Measurements from ENCODE around the gene STXBP5.

The STXBP5 gene

GRCh38 chr6:147220345-147220744 lies 16.1 kb downstream of the STXBP5 start:
- no peaks in the 10 kb centered on the region for H3K9me3 ChIP-seq (ENCODE audit: insufficient read depth, low read length)
- no peak for DNase-seq (ENCODE audit: low read depth, low spot score)
- no peaks in the 10 kb centered on the region for H3K4me1 ChIP-seq (ENCODE audit: insufficient read depth, insufficient read length)
- no peak overlapping the region for H3K4me3 ChIP-seq (ENCODE audit: insufficient read length, low read depth)
- TF ChIP-seq YY1 (IDR thresholded peaks at IDR 0.05; ENCODE audit: insufficient read depth, insufficient read length) (no peak), ZNF274 (IDR thresholded peaks at IDR 0.05; ENCODE audit: low read depth, low read length) (no peak), SUZ12 (IDR thresholded peaks at IDR 0.05; ENCODE audit: extremely low read depth, insufficient read depth, insufficient read length) (no peak)
- no peak overlapping the region for H3K9ac ChIP-seq (ENCODE audit: insufficient read length, low read depth)
- H3K36me3 ChIP-seq (ENCODE audit: insufficient read depth, insufficient read length, low read length), result no peaks in the 10 kb centered on the region
- no peaks in the 10 kb centered on the region for H3K27me3 ChIP-seq (ENCODE audit: insufficient read depth, insufficient read length)

- Histone ChIP-seq H3K36me3 (ENCODE audit: insufficient read depth, insufficient read length, low read length) (no peaks in the 10 kb centered on the region), H3K4me3 (ENCODE audit: insufficient read length, low read depth) (no peak overlapping the region), H3K27me3 (ENCODE audit: insufficient read depth, insufficient read length) (no peaks in the 10 kb centered on the region), H3K9me3 (ENCODE audit: insufficient read depth, low read length) (no peaks in the 10 kb centered on the region), H3K9ac (ENCODE audit: insufficient read length, low read depth) (no peak overlapping the region), H3K4me1 (ENCODE audit: insufficient read depth, insufficient read length) (no peaks in the 10 kb centered on the region)
- DNase-seq (ENCODE audit: low read depth, low spot score), result no peak
- no peak for TF ChIP-seq ZNF274 (IDR thresholded peaks at IDR 0.05; ENCODE audit: low read depth, low read length)
- TF ChIP-seq YY1 (IDR thresholded peaks at IDR 0.05; ENCODE audit: insufficient read depth, insufficient read length), result no peak
- TF ChIP-seq SUZ12 (IDR thresholded peaks at IDR 0.05; ENCODE audit: extremely low read depth, insufficient read depth, insufficient read length), result no peak
These were observed 17.5 kb downstream of the STXBP5 start for GRCh38 chr6:147221739-147222138.

GRCh38 chr6:147222160-147222838 lies 18.1 kb downstream of the STXBP5 start:
- H3K27me3 ChIP-seq (ENCODE audit: insufficient read depth, insufficient read length), result no peaks in the 10 kb centered on the region
- no peaks in the 10 kb centered on the region for H3K9me3 ChIP-seq (ENCODE audit: insufficient read depth, low read length)
- no peak overlapping the region for H3K9ac ChIP-seq (ENCODE audit: insufficient read length, low read depth)
- TF ChIP-seq YY1 (IDR thresholded peaks at IDR 0.05; ENCODE audit: insufficient read depth, insufficient read length) (no peak), SUZ12 (IDR thresholded peaks at IDR 0.05; ENCODE audit: extremely low read depth, insufficient read depth, insufficient read length) (no peak), ZNF274 (IDR thresholded peaks at IDR 0.05; ENCODE audit: low read depth, low read length) (no peak)
- no peaks in the 10 kb centered on the region for H3K36me3 ChIP-seq (ENCODE audit: insufficient read depth, insufficient read length, low read length)
- H3K4me3 ChIP-seq (ENCODE audit: insufficient read length, low read depth), result no peak overlapping the region
- H3K4me1 ChIP-seq (ENCODE audit: insufficient read depth, insufficient read length), result no peaks in the 10 kb centered on the region
- no peak for DNase-seq (ENCODE audit: low read depth, low spot score)

DNA sequence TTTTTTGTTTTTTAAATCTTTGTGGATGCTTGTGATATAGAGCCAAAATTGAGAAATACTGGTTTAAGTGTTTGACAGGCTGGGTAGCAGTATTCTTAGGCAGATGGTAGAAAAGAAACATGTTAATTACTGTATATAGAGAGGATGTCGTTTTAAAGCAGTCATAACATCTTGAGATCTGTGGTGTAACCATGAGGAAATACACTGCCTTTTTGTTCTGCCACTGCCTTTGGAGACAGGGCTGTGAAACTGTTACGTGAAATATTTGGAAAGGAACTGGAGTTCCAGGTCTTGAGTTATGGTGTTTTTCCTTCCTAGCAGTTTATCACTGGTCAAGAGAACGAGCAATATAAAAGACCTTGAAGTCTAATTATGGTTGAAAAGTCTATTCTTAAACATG lies 19.5 kb downstream of the STXBP5 start:
- Histone ChIP-seq H3K9me3 (ENCODE audit: insufficient read depth, low read length) (no peaks in the 10 kb centered on the region), H3K36me3 (ENCODE audit: insufficient read depth, insufficient read length, low read length) (no peaks in the 10 kb centered on the region), H3K4me1 (ENCODE audit: insufficient read depth, insufficient read length) (no peaks in the 10 kb centered on the region)

DNA sequence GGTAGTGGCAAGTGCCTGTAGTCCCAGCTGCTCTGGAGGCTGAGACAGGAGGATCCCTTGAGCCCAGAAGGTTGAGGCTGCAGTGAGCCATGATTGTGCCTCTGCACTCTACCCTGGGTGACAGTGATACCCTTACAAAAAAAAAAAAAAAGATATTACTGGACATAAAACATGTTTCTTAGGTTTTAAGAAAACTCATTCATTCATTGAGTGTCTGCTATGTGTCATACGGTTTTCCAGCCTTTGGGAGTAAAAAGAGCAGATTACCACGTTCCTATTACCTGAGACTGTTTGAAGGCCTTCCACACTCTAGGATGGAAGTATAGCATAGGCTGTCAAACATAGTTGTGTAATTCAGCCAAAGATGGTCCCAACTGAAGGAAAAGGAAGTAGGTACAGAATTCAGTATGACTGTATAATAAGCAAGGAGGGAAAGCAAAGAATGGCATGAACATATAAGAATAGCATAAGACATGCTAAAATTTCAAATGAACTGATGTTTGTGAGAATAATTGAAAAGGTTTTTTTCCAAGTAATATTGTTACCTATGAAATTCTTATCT lies 22.0 kb downstream of the STXBP5 start:
- no peak overlapping the region for H3K9ac ChIP-seq (ENCODE audit: insufficient read length, low read depth)
- H3K27me3 ChIP-seq (ENCODE audit: insufficient read depth, insufficient read length), result no peaks in the 10 kb centered on the region
- no peaks in the 10 kb centered on the region for H3K9me3 ChIP-seq (ENCODE audit: insufficient read depth, low read length)
- TF ChIP-seq YY1 (IDR thresholded peaks at IDR 0.05; ENCODE audit: insufficient read depth, insufficient read length), result no peak
- TF ChIP-seq SUZ12 (IDR thresholded peaks at IDR 0.05; ENCODE audit: extremely low read depth, insufficient read depth, insufficient read length), result no peak
- no peak for TF ChIP-seq ZNF274 (IDR thresholded peaks at IDR 0.05; ENCODE audit: low read depth, low read length)
- no peaks in the 10 kb centered on the region for H3K36me3 ChIP-seq (ENCODE audit: insufficient read depth, insufficient read length, low read length)
- no peaks in the 10 kb centered on the region for H3K4me1 ChIP-seq (ENCODE audit: insufficient read depth, insufficient read length)
- no peak for DNase-seq (ENCODE audit: low read depth, low spot score)
- no peak overlapping the region for H3K4me3 ChIP-seq (ENCODE audit: insufficient read length, low read depth)

More for the DNA sequence above, 19.5 kb downstream of the STXBP5 start:
- H3K9ac ChIP-seq (ENCODE audit: insufficient read length, low read depth), result no peak overlapping the region
- no peak for TF ChIP-seq YY1 (IDR thresholded peaks at IDR 0.05; ENCODE audit: insufficient read depth, insufficient read length)
- TF ChIP-seq ZNF274 (IDR thresholded peaks at IDR 0.05; ENCODE audit: low read depth, low read length), result no peak
- no peak for TF ChIP-seq SUZ12 (IDR thresholded peaks at IDR 0.05; ENCODE audit: extremely low read depth, insufficient read depth, insufficient read length)
- H3K4me3 ChIP-seq (ENCODE audit: insufficient read length, low read depth), result no peak overlapping the region
- no peaks in the 10 kb centered on the region for H3K27me3 ChIP-seq (ENCODE audit: insufficient read depth, insufficient read length)
- DNase-seq (ENCODE audit: low read depth, low spot score), result no peak

DNA sequence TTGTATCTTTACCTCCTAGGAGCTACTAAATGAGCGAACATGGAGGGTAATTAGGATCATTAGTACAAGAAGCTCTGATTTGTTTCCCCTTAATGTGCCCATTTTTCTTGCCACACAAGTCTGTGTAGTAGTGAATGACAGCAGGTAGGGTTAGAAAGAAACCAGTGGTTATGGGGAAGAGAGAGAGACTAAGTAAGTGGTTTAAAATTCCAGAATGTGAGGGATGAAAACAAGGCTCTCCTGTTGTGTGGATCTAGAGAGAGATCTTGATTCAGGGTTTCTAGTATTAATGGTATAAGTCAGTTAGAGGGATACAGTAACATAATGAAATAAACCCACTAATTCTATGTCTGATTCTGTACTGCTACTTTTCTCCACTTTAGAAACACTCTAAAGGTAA lies 22.7 kb downstream of the STXBP5 start:
- Histone ChIP-seq H3K36me3 (ENCODE audit: insufficient read depth, insufficient read length, low read length) (no peaks in the 10 kb centered on the region), H3K27me3 (ENCODE audit: insufficient read depth, insufficient read length) (no peaks in the 10 kb centered on the region), H3K4me1 (ENCODE audit: insufficient read depth, insufficient read length) (no peaks in the 10 kb centered on the region), H3K9me3 (ENCODE audit: insufficient read depth, low read length) (no peaks in the 10 kb centered on the region), H3K9ac (ENCODE audit: insufficient read length, low read depth) (no peak overlapping the region), H3K4me3 (ENCODE audit: insufficient read length, low read depth) (no peak overlapping the region)
- DNase-seq (ENCODE audit: low read depth, low spot score), result no peak
- TF ChIP-seq ZNF274 (IDR thresholded peaks at IDR 0.05; ENCODE audit: low read depth, low read length) (no peak), YY1 (IDR thresholded peaks at IDR 0.05; ENCODE audit: insufficient read depth, insufficient read length) (no peak), SUZ12 (IDR thresholded peaks at IDR 0.05; ENCODE audit: extremely low read depth, insufficient read depth, insufficient read length) (no peak)

GRCh38 chr6:147227770-147228320 lies 23.6 kb downstream of the STXBP5 start:
- Histone ChIP-seq H3K27me3 (ENCODE audit: insufficient read depth, insufficient read length) (no peaks in the 10 kb centered on the region), H3K9ac (ENCODE audit: insufficient read length, low read depth) (no peak overlapping the region), H3K4me1 (ENCODE audit: insufficient read depth, insufficient read length) (no peaks in the 10 kb centered on the region), H3K36me3 (ENCODE audit: insufficient read depth, insufficient read length, low read length) (no peaks in the 10 kb centered on the region), H3K9me3 (ENCODE audit: insufficient read depth, low read length) (no peaks in the 10 kb centered on the region), H3K4me3 (ENCODE audit: insufficient read length, low read depth) (no peak overlapping the region)
- no peak for TF ChIP-seq SUZ12 (IDR thresholded peaks at IDR 0.05; ENCODE audit: extremely low read depth, insufficient read depth, insufficient read length)
- TF ChIP-seq ZNF274 (IDR thresholded peaks at IDR 0.05; ENCODE audit: low read depth, low read length), result no peak
- no peak for TF ChIP-seq YY1 (IDR thresholded peaks at IDR 0.05; ENCODE audit: insufficient read depth, insufficient read length)
- no peak for DNase-seq (ENCODE audit: low read depth, low spot score)
